Heart left ventricle (tissue), 13 donors: Measurements from ENCODE around the gene CFAP221.

Experiments
- POLR2A ChIP-seq, 2 donors: fragments of 450-650 bp; IDR thresholded peaks; one replicate each; pipeline ENCODE4 v1.6.1; 2017; ENCODE audit warnings: antibody characterized with exemption in 2 of 2, mild to moderate bottlenecking in 2 of 2, moderate library complexity in 2 of 2
- TF ChIP-seq, protein P1 (sequence below), 12 donors: fragments of 200-600 bp; sonication (generic) in 4 of 12; IDR thresholded peaks; one replicate each; pipeline versions ENCODE4 v1.5.0 to v1.8.0; 2018 to 2022; ENCODE audit warnings: antibody characterized with exemption in 12 of 12, mild to moderate bottlenecking in 5 of 12
- donor health status: ischemic (EF 13 %, LVEDD 7.1; RV severe dilation, severe dysfunction).
- donor health status: DM: no; HTN: yes; CAD: no.
- donor health status: DM: no; HTN: no; CAD: no.
- donor health status: ischemic (EF 25% LVEDD 6.9; RV normal size, moderate dysfunction).
- donor health status: ischemic (EF 25% LVEDD 5.7; RV mildly dilated, moderate dysfunction).
- donor health status: ischemic (EF 35%, LVEDD 5.7; RV mildly dilated, moderate dysfunction).
- donor health status: nonischemic (EF 11% LVEDD 7.7; RV severe dilation, severe dysfunction).
- donor health status: DM: yes; HTN: yes; CAD: no.
- donor health status: PGD.
- donor health status: ischemic (EF 29% LVEDD 5.4; RV normal size, mild dysfunction).
- donor health status: nonischemic (EF 23%, LVEDD 6.1; RV moderate dilation, normal function).

DNA sequence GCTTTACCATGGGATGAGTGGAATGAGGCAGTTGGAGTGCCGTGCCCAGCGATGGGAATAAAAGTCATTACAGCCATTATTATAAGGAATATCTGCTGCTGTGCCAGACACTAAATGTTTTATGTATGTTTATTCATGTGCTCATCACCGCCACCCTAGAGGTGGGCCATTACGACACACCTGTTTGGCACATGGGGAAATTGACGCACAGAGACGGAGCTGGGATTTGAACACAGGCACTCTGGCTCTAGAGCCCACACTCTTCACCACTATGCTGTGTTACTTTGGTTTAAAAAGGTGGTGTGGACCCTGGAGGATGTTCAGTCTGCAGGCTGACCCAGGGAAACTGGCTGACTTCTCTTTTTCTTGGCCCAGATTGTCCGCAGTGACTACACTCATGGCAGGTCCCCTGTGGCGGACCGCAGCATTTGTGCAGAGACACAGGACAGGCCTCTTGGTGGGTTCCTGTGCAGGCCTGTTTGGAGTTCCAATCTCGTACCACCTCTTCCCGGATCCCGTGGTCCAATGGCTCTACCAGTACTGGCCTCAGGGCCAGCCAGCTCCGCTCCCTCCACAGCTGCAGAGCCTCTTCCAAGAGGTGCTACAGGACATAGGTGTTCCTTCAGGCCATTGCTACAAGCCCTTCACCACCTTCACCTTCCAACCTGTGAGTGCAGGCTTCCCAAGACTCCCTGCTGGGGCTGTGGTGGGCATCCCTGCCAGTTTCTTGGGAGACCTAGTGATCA lies 136.4 kb downstream of the CFAP221 start:
- TF ChIP-seq, protein P1, sequence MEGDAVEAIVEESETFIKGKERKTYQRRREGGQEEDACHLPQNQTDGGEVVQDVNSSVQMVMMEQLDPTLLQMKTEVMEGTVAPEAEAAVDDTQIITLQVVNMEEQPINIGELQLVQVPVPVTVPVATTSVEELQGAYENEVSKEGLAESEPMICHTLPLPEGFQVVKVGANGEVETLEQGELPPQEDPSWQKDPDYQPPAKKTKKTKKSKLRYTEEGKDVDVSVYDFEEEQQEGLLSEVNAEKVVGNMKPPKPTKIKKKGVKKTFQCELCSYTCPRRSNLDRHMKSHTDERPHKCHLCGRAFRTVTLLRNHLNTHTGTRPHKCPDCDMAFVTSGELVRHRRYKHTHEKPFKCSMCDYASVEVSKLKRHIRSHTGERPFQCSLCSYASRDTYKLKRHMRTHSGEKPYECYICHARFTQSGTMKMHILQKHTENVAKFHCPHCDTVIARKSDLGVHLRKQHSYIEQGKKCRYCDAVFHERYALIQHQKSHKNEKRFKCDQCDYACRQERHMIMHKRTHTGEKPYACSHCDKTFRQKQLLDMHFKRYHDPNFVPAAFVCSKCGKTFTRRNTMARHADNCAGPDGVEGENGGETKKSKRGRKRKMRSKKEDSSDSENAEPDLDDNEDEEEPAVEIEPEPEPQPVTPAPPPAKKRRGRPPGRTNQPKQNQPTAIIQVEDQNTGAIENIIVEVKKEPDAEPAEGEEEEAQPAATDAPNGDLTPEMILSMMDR (IDR thresholded peaks at IDR 0.05) = no peak
- no peak for TF ChIP-seq POLR2A (IDR thresholded peaks at IDR 0.05)
